Uterine smooth muscle cell (primary cell): ENCODE results near the gene SIRPB1. TPM values are rescaled to one million over a fixed set of nuclear protein-coding genes. Genes with fewer than 3 reads are reported as not detected.

Experiments used
- total RNA-seq: library from RNA; depleted of rRNA; stranded (reverse); fragments of >200 nt; gene quantifications from 2 replicates; pipeline ENCODE4 v1.2.3, GENCODE V29; 2014

The SIRPB1 gene
- total RNA-seq = 0.25 and 0.55 TPM in 2 replicates

GRCh38 chr20:1619861-1620444 lies at the start of gene SIRPB1:
TSS of gene SIRPB1 (minus strand) at chr20:1620009. CDS start at chr20:1619944, 65 bp downstream.

GRCh38 chr20:1657556-1658334 lies 37.9 kb upstream of the SIRPB1 start, which contains the start of gene SIRPG:
TSS of gene SIRPG (minus strand) at chr20:1657779. CDS start at chr20:1657714, 65 bp downstream.

Other genes with a start within 250 kb of the SIRPB1 start
- gene FKBP1A, start 227.0 kb downstream of the SIRPB1 start, total RNA-seq = 106 and 143 TPM in 2 replicates
- 24.7 and 38.1 TPM in 2 replicates for gene NSFL1C, start 153.2 kb downstream of the SIRPB1 start, total RNA-seq
- not detected in 2 replicates for gene SIRPB2, start 128.6 kb downstream of the SIRPB1 start, total RNA-seq
- not detected in 2 replicates for gene SIRPD, start 62.3 kb downstream of the SIRPB1 start, total RNA-seq
- gene SIRPG, start 37.8 kb upstream of the SIRPB1 start, total RNA-seq = not detected in 2 replicates